ENCODE data around the gene TTC39B.
A peak's percentile ranks its signal among the peaks of the same experiment; 100 is the strongest.

TTC39B gene

DNA sequence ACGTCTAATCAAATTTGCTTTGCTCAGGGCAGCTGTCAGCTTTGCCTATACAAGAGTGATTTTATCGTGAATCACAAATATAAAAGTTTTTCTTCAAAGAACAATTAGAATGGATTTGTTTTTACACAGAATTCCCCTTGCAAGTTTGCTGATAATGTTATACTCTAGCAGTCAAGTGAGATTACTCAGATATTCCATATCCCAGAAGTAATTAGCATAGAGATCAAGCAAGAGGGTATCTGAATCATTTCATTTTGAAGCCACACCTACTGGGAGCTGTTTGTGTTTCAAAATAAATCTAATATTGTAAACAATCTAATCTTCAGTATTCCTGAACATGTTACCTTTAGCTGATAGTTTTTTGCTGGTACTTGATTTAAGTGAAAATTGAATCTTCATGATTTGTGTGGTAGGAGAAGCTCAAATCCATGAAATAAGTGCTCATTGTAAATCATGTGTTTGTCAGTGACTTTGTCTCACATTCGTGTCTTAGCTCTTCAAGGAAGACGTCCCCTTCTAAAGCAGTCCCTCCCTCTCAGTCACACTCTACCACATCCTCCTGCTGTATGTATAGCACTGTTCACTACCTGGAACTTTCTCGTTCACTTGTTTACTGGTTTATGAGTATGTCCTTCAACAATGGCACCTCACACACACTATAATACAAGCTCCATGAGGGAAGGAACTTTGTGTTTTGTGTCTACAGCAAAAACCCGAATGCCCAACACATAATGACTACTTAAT is 3.3 kb upstream of the TTC39B start:
- H3K4me1 Mint-ChIP-seq = peaks cover 42% of the 10 kb centered on the region
- ATAC-seq (peak; percentile 70), DNase-seq (peak in 1 of 2 donors; percentile 24)
- H3K9me3 Mint-ChIP-seq = peaks cover 6 to 9% of the 10 kb centered on the region in 2 donors
- H3K27ac Mint-ChIP-seq = peak overlapping the region; percentile 35 to 64
- H3K27me3 Mint-ChIP-seq = no peaks in the 10 kb centered on the region
- H3K4me3 Mint-ChIP-seq = peak overlapping the region; percentile 50 to 51

- no peak overlapping the region for H3K4me3 Mint-ChIP-seq
- no peak for DNase-seq
- H3K9me3 Mint-ChIP-seq = peaks cover 1 to 4% of the 10 kb centered on the region in 2 donors
- peaks cover 55% of the 10 kb centered on the region for H3K4me1 Mint-ChIP-seq
- H3K27me3 Mint-ChIP-seq = no peaks in the 10 kb centered on the region
- no peak for ATAC-seq
- no peak overlapping the region for H3K27ac Mint-ChIP-seq
Observed at GRCh38 chr9:15308511-15308910, 1.5 kb upstream of the TTC39B start.

DNA sequence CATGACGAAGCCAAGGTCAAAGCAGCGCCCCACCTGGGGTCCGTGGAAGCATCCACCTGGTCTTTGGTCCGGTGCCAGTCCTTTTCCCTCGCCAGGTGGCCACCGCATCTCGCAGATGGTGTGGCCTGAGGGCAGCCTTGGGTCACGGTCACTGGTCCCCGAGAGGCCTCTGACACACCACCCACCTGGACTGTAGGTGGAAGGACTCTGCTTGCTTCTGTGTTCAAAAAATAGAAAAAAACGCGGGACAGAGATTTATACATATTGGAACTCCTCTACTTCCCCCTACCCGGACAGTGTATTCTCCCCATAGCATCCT is 466 bp upstream of the TTC39B start:
- peak overlapping the region; percentile 69 to 92 for H3K27ac Mint-ChIP-seq
- H3K27me3 Mint-ChIP-seq = no peaks in the 10 kb centered on the region
- ATAC-seq = peak; percentile 5
- peaks cover 55% of the 10 kb centered on the region for H3K4me1 Mint-ChIP-seq
- DNase-seq = no peak
- H3K9me3 Mint-ChIP-seq = no peaks in the 10 kb centered on the region
- H3K4me3 Mint-ChIP-seq = peak overlapping the region; percentile 98 to 99

DNA sequence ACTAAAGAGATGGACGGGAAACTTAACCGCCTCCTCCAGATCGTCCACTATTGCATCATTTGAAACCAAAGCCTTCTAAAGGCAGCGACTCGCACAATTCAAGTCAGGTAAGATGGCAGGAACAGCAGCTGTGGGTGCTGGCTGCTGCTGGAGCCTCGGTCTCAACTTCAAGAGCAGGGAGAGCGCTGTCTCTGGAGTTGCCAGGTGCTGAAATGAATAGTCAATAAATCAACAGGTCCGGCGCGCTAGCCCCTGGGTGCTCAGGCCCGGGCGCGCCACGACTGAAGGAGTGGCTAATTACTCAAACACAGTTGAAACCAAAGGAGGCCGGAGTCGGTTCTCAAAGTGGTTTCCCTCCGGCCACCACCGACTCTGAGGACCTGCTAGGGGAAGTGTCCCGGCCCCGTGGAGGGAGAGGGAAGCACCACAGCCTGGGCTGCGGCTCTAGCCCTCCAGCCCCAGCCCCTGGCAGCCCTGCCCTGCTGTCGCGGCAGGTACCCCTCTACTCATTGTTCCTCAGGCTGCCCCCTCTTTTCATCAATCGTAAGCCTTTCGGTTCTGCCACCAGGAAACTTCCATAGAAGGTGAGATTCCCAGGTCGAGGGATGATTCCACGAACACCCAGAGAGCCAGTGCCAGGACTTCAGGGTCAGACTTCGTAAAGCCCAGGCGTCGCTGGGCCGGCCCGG is 804 bp downstream of the TTC39B start:
- DNase-seq (peak; percentile 44 to 50), ATAC-seq (peak; percentile 49)
- H3K4me1 Mint-ChIP-seq = peaks cover 58% of the 10 kb centered on the region
- H3K9me3 Mint-ChIP-seq = no peaks in the 10 kb centered on the region
- H3K27me3 Mint-ChIP-seq = no peaks in the 10 kb centered on the region
- H3K4me3 Mint-ChIP-seq = peak overlapping the region; percentile 98 to 99
- peak overlapping the region; percentile 93 to 98 for H3K27ac Mint-ChIP-seq

DNA sequence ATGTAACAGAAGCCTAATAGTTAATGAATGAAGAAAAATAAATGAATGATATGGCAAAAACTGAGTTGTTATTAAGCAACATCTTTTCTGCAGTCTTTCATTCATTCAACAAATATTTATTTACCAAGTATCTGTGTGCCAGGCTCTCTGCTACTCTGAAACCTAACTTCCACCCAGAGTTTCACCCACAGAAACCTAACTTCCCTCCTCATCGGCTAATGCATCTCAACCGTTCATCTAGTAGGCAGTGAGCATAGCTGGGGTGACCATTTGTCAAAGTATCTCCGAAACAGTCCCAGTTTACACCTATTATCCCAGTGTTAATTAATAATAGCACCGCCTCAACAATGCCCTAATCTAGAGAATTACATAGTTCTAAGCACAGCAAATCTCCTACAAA is 1.5 kb downstream of the TTC39B start:
- Mint-ChIP-seq H3K27ac (peak overlapping the region; percentile 93 to 98), H3K4me3 (peak overlapping the region; percentile 98 to 99), H3K9me3 (peaks cover 0 to 3% of the 10 kb centered on the region in 2 donors), H3K27me3 (no peaks in the 10 kb centered on the region), H3K4me1 (peaks cover 62% of the 10 kb centered on the region)
- DNase-seq (no peak), ATAC-seq (no peak)

DNA sequence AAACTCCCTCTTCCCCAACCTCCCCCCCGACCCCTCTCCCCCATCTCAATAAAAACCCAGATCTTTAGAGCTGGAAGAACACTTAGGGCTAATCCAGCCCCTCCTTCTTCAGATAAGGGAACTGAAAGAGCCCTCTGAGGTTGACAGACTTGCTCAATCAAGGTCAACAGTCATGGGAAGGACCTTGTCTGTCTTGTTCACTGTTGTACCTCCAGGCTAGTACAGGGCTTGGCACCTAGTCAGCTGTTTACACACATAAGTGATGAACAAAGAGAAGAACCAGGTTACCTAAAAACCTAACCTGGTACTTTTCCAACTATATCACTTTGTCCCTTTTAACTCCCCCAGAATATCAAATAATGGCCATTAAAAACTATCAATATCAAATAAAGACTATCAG is 2.4 kb downstream of the TTC39B start:
- Mint-ChIP-seq H3K4me3 (peak overlapping the region in 1 of 2 donors; percentile 99), H3K4me1 (peaks cover 62% of the 10 kb centered on the region), H3K9me3 (peaks cover 0 to 3% of the 10 kb centered on the region in 2 donors), H3K27ac (no peak overlapping the region), H3K27me3 (no peaks in the 10 kb centered on the region)
- ATAC-seq = no peak
- DNase-seq = no peak

DNA sequence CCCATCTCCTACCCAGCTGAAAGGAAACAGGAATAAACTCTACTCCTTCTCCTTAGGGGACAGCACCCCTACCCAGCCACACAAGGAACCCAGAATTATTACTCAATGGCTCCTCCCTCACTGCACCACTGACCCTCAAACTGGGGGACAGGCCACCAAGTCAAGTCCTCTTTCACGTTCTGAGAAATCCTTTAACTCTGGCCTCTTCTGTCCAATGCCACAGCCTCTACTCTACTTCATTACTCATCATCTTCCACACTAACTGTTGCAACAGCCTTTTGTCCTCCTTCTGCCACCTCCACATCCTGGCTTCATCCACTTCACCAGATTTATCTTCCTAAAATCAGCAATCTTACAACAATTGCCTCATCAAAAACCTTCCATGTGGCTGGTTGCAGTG is 6.8 kb downstream of the TTC39B start:
- ATAC-seq (peak; percentile 4), DNase-seq (no peak)
- Mint-ChIP-seq H3K4me1 (peaks cover 74% of the 10 kb centered on the region), H3K27me3 (no peaks in the 10 kb centered on the region), H3K27ac (peak overlapping the region; percentile 84 to 92), H3K9me3 (peaks cover 13 to 16% of the 10 kb centered on the region in 2 donors), H3K4me3 (peak overlapping the region; percentile 46 to 72)

- ATAC-seq = peak; percentile 93
- H3K27ac Mint-ChIP-seq = peak overlapping the region; percentile 95 to 96
- H3K27me3 Mint-ChIP-seq = no peaks in the 10 kb centered on the region
- peak overlapping the region; percentile 72 to 73 for H3K4me3 Mint-ChIP-seq
- H3K9me3 Mint-ChIP-seq = peaks cover 13 to 16% of the 10 kb centered on the region in 2 donors
- H3K4me1 Mint-ChIP-seq = peaks cover 73% of the 10 kb centered on the region
- DNase-seq = peak; percentile 52 to 74
Observed at GRCh38 chr9:15299374-15299939, 7.6 kb downstream of the TTC39B start.

DNA sequence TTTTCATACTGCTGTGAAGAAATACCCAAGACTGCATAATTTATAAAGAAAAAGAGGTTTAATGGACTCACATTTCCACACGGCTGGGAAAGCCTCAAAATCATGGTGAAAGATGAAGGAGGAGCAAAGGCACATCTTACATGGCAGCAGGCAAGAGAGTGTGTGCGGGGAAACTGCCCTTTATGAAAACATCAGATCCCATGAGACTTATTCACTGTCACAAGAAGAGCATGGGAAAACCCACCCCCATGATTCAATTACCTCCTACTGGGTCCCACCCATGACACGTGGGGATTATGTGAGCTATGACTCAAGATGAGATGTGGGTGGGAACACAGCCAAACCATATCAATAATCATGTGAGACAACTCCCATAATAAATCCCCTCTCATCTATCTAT is 8.7 kb downstream of the TTC39B start:
- Mint-ChIP-seq H3K4me3 (peak overlapping the region; percentile 72 to 73), H3K27me3 (no peaks in the 10 kb centered on the region), H3K4me1 (peaks cover 79% of the 10 kb centered on the region), H3K27ac (peak overlapping the region; percentile 95 to 96), H3K9me3 (peaks cover 13 to 16% of the 10 kb centered on the region in 2 donors)
- no peak for DNase-seq
- ATAC-seq = no peak

DNA sequence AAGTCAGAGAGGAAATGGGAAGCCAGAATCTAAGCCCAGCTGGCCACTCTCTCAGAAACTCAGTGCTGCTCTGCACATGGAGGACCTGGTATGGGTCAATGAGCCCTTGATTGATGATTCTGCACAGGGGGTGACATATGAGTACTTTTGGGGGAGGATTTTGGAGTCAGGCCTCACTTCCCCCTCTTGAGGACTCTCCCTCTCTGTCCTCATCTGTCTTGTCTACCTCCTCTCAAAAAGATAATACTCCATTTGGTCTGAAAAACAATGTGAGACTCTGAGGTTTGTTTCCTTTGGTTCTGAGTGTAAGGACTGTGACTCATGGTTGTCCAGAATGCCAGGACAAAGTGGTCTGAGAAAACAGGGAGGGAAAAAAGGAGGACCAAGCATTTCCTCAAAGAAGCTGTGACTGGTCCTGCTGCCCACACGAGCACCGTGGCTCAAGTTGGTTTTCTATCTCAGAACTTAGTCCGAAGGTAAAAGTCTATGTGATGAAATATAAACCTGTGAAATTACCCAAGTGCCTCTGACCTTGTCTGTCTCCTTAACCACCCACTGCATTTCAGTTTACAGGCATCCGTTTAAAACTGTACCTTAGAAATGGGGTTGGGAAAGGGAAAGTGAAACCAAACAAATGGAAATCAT is 11.1 kb downstream of the TTC39B start:
- peak overlapping the region; percentile 95 for H3K27ac Mint-ChIP-seq
- H3K4me1 Mint-ChIP-seq = peaks cover 84% of the 10 kb centered on the region
- ATAC-seq (no peak), DNase-seq (no peak)
- no peaks in the 10 kb centered on the region for H3K27me3 Mint-ChIP-seq
- H3K9me3 Mint-ChIP-seq = peaks cover 15 to 17% of the 10 kb centered on the region in 2 donors
- peak overlapping the region; percentile 67 to 82 for H3K4me3 Mint-ChIP-seq

- no peak for DNase-seq
- peaks cover 71% of the 10 kb centered on the region for H3K4me1 Mint-ChIP-seq
- H3K9me3 Mint-ChIP-seq = peaks cover 18 to 23% of the 10 kb centered on the region in 2 donors
- H3K4me3 Mint-ChIP-seq = peak overlapping the region; percentile 44 to 82
- ATAC-seq = no peak
- no peaks in the 10 kb centered on the region for H3K27me3 Mint-ChIP-seq
- peak overlapping the region; percentile 45 to 95 for H3K27ac Mint-ChIP-seq
Observed at GRCh38 chr9:15294604-15295003, 12.4 kb downstream of the TTC39B start.

GRCh38 chr9:15293804-15294316 is 13.2 kb downstream of the TTC39B start:
- ATAC-seq = peak; percentile 56
- H3K4me1 Mint-ChIP-seq = peaks cover 64% of the 10 kb centered on the region
- peaks cover 17 to 21% of the 10 kb centered on the region in 2 donors for H3K9me3 Mint-ChIP-seq
- DNase-seq = peak in 1 of 2 donors; percentile 32
- H3K27me3 Mint-ChIP-seq = no peaks in the 10 kb centered on the region
- H3K4me3 Mint-ChIP-seq = peak overlapping the region; percentile 44 to 82
- H3K27ac Mint-ChIP-seq = peak overlapping the region; percentile 81 to 86

- peak overlapping the region; percentile 16 to 72 for H3K27ac Mint-ChIP-seq
- H3K27me3 Mint-ChIP-seq = no peaks in the 10 kb centered on the region
- ATAC-seq (peak; percentile 41), DNase-seq (no peak)
- peak overlapping the region; percentile 17 to 63 for H3K4me3 Mint-ChIP-seq
- peaks cover 13 to 15% of the 10 kb centered on the region in 2 donors for H3K9me3 Mint-ChIP-seq
- H3K4me1 Mint-ChIP-seq = peaks cover 61% of the 10 kb centered on the region
Observed at GRCh38 chr9:15293084-15293483, 13.9 kb downstream of the TTC39B start.

DNA sequence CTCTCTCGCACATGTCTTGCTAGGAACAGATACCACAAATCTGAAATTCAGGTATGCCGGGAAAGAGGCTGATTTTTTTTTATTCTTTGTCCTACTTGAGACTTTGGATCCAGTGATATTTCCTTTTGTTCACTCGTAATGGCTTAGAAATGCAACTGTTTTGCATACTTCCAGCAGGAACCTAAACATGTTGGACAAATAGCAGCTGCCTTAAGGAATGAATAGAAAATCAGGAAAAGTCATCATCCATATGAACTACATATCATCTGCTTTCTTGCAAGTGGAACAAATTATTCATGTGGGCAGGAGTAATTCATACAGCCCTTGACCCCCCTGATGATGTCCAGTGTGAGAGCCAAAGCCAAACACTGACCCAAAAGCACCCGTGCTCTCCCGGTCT is 17.4 kb downstream of the TTC39B start:
- no peak for DNase-seq
- H3K4me3 Mint-ChIP-seq = no peak overlapping the region
- H3K9me3 Mint-ChIP-seq = peaks cover 8 to 9% of the 10 kb centered on the region in 2 donors
- no peak for ATAC-seq
- peaks cover 43% of the 10 kb centered on the region for H3K4me1 Mint-ChIP-seq
- H3K27ac Mint-ChIP-seq = no peak overlapping the region
- no peaks in the 10 kb centered on the region for H3K27me3 Mint-ChIP-seq

DNA sequence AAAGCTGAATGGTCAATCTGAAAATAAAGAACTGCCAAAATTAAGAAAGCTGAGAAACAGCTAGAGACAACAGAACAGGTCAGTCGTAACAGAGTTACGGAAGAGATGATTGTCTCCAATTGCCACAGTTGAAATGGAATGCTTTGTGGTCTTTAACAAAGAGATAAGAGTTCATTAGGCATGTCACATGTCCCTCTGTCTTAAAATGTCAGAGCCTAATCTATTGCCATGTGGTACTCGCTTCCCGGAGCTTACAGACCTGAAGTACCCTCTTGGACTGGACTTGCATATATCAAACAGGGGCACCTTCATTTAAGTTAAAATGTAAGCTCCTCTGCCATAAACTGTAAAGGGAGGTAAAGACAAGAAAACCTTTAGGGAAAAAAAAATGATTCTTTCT is 19.7 kb downstream of the TTC39B start:
- Mint-ChIP-seq H3K9me3 (peaks cover 8 to 9% of the 10 kb centered on the region in 2 donors), H3K27me3 (no peaks in the 10 kb centered on the region), H3K4me1 (peaks cover 32% of the 10 kb centered on the region), H3K4me3 (no peak overlapping the region), H3K27ac (no peak overlapping the region)
- ATAC-seq = no peak
- no peak for DNase-seq

All from stimulated activated naive CD8-positive, alpha-beta T cell treated with anti-CD3 and anti-CD28 coated beads, Interleukin-15, amount 100 ng/mL, for 72 hours (primary cell).